ENCODE measurements around the gene TDG.

TDG gene

GRCh38 chr12:103960616-103961227 lies 5.0 kb upstream of the TDG start:
- H3K4me3 ChIP-seq (ENCODE audit: low read length), result no peak overlapping the region
- no peak for TF ChIP-seq CTCF (IDR thresholded peaks at IDR 0.05; ENCODE audit: insufficient read depth, low read depth, low read length, missing control alignments)
- DNase-seq (ENCODE audit: low read depth), result no peak

DNA sequence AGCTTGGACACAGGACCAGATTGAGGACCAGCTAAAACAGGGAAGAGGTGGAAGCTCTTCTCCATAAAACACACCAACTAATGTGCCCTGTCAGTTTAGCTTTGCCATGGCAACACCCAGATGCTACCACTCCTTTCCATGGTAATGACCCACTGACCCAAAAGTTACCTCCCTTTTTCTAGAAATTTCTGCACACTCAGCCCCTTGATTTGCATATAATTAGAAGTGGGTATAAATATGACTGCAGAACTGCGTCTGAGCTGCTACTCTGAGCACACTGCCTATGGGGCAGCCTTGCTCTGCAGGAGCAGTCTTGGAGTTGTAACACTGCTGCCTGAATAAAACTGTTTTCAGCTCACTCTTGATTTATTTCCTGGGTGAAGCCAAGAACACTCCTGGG lies 3.2 kb upstream of the TDG start:
- no peak for DNase-seq (ENCODE audit: low read depth)
- no peak overlapping the region for H3K4me3 ChIP-seq (ENCODE audit: low read length)
- TF ChIP-seq CTCF (IDR thresholded peaks at IDR 0.05; ENCODE audit: insufficient read depth, low read depth, low read length, missing control alignments), result no peak

DNA sequence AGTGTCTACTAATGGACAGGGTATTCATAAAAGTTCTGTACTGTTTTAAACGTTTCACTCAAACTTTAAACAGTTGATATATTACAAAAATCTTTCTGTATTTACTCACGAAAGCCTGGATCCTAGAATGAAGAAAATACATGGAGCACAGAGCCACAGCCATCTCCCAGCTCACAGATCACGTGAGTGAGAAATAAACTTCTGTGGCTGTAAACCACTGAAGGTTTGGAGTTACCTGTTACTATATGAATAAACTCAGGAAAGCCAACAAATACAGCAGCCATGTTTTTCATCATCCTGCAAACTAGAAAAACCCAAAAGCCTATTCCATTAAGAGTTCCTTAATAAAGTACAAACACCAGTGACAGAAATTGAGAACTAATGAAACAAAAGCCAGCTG lies 867 bp upstream of the TDG start:
- no peak for TF ChIP-seq CTCF (IDR thresholded peaks at IDR 0.05; ENCODE audit: insufficient read depth, low read depth, low read length, missing control alignments)
- no peak for DNase-seq (ENCODE audit: low read depth)
- H3K4me3 ChIP-seq (ENCODE audit: low read length), result peak overlapping the region; percentile 73

DNA sequence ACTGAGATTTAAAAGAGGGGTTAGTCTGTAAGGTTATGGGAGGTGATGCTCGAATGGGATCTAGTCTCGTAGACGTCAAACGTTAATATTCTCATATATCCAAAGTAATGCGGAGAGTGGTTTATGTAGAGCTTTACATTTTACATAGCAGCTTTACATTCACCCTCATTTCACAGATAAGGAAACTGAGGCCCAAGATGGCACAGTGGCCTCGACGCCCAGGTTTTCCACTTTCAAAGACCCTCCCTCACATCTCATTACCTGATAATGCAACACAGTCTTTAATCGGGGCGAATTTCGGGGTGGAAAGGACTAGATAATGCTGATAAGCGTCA lies 450 bp upstream of the TDG start:
- no peak for TF ChIP-seq CTCF (IDR thresholded peaks at IDR 0.05; ENCODE audit: insufficient read depth, low read depth, low read length, missing control alignments)
- DNase-seq (ENCODE audit: low read depth), result no peak
- H3K4me3 ChIP-seq (ENCODE audit: low read length), result peak overlapping the region; percentile 73

GRCh38 chr12:103966736-103967135 lies 1.1 kb downstream of the TDG start:
- H3K4me3 ChIP-seq (ENCODE audit: low read length), result peak overlapping the region; percentile 73
- no peak for DNase-seq (ENCODE audit: low read depth)

GRCh38 chr12:103969391-103969790 lies 3.7 kb downstream of the TDG start:
- H3K4me3 ChIP-seq (ENCODE audit: low read length), result no peak overlapping the region
- no peak for TF ChIP-seq CTCF (IDR thresholded peaks at IDR 0.05; ENCODE audit: insufficient read depth, low read depth, low read length, missing control alignments)
- DNase-seq (ENCODE audit: low read depth), result peak; percentile 41

More at GRCh38 chr12:103966736-103967135, 1.1 kb downstream of the TDG start:
- TF ChIP-seq CTCF (IDR thresholded peaks at IDR 0.05; ENCODE audit: insufficient read depth, low read depth, low read length, missing control alignments), result no peak

- DNase-seq (ENCODE audit: low read depth), result no peak
- TF ChIP-seq CTCF (IDR thresholded peaks at IDR 0.05; ENCODE audit: insufficient read depth, low read depth, low read length, missing control alignments), result no peak
- H3K4me3 ChIP-seq (ENCODE audit: low read length), result no peak overlapping the region
These were observed 8.2 kb downstream of the TDG start for GRCh38 chr12:103973909-103974308.

Data from epithelial cell of esophagus (primary cell).